GM21825 (cell line): ENCODE measurements around the gene SPA17.

Experiments used
- ATAC-seq: cut with Tn5 transposase; IDR thresholded peaks from one replicate; pipeline ENCODE4 v1.9.1; 2021; ENCODE audit warnings: mild to moderate bottlenecking, moderate library complexity; ENCODE audit not compliant: unreplicated experiment

SPA17 gene

DNA sequence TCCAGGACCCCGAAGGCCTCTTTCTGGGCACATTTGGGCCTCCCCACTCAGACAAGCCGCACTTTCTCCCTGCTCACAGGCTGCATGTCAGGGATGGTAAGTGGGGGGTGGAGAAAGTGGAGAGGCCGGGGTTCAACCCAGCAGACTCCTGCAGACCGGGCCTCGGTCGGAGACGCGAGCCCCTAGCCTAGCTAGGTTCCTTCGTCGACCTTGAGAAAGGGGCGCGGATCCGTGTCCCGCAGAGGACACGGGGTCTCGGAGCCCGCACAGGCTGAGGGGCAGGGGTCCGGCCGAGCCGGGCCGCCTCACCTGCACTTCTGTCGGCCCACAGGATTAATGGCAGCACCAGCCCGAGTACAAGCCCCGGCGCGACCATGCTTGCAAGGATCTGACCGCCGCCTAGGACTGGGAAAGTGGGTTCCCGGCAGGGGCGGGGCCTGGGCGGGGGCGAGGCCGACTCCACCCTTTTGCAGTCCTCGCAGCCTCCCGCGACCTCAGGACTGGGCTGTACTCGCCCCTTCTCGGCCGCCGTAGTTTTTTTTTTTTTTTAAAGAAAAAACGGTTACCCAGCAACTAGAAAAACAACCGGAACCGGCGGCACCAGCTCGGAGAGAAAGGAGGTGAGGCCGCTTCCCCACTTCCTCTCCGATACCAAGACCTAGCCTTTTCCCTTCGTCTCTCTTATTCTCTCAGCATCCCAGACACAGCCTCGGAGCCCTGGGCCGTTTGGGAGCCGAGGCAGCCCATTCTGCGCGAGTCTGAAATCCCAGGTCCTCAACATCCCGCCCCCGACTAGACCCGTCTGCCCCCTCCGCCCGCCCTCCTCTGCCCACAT lies at the start of gene SPA17, which contains the start of gene SIAE:
SPA17 (plus strand) TSS at position 572 of the 835 bp plus-strand sequence. CDS start 1,361 bp downstream, outside the sequence.
SIAE (minus strand) TSS at position 407 of the 835 bp plus-strand sequence; CDS start at position 376, 31 bp downstream.
- ATAC-seq: peak; percentile 89

DNA sequence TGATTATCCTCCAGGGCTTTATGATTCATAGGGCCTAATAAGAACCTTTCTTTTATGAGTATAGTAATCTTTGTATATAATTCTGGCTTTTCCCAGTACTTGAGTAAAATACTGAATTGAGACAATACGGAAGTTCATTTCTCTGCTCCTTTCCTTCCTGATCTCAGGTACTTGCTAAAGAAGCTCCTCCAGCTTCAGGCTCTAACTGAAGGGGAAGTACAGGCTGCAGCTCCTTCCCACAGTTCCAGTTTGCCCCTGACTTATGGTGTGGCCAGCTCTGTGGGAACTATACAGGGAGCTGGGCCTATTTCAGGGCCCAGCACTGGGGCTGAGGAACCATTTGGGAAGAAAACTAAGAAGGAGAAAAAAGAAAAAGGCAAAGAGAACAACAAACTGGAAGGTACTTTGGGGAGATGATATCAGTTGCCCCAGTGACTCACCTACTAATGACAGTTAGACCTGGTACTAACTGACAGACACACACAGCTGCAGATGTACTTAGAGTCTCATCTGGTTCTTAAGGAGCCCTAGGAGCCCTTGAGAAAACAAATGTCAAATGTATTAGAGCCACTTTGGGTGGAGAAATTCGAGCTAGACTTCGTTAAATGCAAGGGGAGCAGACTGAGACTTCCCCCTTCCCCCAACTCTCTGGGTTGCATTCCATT lies 48.1 kb upstream of the SPA17 start:
- no peak for ATAC-seq

DNA sequence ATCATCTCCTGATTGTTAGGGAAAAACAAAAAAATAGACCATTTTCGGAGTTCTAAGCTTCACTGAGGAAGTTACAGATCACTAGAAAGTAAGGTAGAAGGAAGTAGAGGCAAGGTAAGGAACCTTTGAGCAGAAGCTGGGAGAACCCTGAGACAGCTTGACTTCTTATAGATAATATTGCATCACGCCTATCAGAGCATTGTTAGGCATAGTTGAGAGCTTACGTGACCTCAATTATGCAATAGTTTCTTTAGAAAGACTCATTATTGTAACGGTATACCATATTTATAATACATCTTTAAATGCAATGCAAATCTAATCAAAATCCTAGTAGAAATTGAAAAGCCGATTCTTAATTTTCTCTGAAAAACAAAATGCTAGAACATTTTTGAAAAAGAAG lies 46.2 kb upstream of the SPA17 start:
- no peak for ATAC-seq

DNA sequence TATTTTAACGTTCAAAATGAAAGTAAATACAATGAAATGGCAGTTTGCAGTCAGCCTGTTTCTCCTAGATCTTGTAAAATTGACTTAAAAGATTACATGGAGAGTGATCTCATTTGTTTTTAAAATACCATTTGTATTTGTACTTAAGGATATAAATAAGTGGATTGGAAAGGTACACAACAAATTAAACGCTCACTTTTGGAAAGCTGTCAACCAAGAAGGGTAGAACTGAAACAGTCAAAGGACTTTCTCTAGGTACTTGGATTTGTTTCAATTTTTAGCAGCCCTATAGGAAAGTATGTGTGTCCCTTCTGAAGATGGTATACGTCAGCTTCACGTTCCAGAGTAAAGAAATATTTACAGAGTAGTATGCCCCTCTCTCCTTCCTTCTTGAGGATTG lies 43.7 kb upstream of the SPA17 start:
- no peak for ATAC-seq

DNA sequence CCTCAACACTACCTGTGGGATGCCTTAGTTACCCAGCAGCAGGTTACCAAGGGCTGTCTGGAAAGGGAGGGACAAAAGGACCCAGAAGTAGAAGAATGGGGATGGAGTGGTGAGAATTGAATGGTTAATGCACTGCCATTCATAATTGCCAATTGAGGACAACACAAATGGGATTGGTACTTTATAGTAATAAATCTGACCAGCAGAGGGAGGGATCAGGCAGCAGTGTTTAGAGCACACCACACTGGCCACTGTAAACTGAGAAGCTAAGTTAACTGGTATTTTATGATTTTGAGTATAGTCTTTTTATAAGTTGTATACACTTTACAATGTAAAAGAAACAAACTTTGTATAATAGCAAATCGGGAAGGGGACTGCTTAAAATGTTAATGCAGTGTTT lies 40.3 kb upstream of the SPA17 start:
- ATAC-seq: no peak

DNA sequence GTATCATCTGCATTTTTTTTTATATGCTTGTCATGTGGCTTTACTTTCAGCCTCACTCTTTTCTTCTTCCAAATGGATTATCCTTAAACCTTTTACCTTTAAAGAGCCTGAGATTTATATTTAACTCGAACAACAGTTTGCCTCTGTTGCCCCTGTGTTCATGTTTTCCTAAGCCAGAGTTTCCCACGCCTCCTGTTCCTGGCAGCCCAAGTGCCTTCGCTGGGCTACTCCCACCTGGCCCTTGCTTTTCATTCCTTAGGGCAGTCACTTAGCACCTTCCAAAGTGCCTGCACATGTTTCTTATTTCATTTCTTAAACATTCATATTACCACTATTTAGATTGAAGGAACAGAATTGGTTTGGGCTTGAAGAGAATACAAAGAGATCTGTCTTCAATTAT lies 37.8 kb upstream of the SPA17 start:
- ATAC-seq: no peak

DNA sequence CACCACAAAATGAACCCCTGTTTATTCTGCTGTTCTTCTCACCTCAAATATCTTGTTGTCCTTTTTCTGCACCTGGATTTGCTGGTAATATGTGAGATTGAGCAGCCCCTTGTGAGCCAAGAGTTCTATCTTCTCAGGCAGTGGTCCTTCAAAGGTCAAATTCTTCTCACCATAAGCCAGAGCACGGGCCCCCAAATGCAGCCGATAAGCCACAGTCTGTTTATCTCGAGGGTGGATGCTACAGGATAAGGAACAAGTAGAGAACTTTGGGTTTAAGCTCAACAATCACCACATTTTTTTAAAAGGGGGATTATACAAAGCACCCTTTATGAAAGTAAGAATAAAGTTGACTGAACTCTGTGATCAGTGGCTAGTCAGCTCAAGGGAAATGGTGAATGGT lies 35.2 kb upstream of the SPA17 start:
- no peak for ATAC-seq

DNA sequence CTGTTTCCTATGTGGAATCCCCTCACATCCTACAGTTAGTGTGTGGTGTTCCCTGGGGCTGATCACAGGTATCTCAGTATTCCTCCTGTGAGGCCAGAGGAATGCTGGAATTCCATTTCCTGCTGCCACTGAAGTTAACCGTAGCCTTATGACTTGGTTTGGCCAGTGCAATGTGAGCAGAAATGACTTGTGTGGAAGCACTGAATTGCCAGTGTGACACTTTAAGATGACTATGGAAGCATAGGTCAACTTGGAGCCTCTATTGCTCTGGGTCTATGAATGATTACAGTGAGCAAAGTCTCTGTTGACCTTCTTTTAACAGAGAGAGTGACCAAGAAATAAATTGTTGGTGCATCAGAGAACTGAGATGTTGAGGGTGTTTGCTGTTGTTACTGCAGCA lies 34.5 kb upstream of the SPA17 start:
- ATAC-seq: no peak

DNA sequence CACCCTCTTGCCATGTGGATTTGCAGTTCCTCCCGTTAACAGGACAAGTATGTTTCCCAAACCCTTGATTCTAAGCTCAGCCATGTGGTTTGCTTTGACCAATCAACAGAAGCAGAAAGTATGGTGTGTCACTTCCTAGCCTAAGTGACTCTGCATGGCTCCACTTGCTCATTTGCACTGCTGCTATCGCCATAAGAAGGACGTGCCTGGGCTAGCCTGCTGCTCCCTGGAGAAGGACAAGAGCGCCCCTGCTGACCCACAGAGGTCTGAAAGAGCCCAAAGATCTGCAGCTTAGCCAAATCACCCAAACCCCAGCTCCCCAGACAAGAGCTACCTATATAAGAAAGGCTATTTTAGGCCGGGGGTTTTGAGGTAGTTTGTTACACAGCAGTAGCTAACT lies 33.0 kb upstream of the SPA17 start:
- no peak for ATAC-seq

DNA sequence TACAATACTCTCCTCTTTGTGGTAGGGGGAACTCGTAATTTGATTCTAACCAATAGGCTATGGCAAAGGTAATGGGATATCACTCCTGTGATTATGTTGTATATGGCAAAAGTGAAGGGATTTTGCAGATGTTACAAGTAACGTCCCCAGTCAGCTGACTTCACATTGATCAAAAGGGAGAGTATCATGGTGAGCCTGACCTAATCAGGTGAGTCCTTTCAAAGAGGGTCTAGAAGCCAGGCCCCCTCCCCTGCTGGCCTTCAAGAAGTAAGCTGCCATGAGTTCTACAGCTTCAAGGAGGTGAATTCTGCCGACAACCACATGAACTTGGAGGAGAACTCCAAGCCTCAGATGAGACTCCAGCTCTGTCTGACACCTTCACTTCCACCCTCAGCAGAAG lies 31.1 kb upstream of the SPA17 start:
- no peak for ATAC-seq

DNA sequence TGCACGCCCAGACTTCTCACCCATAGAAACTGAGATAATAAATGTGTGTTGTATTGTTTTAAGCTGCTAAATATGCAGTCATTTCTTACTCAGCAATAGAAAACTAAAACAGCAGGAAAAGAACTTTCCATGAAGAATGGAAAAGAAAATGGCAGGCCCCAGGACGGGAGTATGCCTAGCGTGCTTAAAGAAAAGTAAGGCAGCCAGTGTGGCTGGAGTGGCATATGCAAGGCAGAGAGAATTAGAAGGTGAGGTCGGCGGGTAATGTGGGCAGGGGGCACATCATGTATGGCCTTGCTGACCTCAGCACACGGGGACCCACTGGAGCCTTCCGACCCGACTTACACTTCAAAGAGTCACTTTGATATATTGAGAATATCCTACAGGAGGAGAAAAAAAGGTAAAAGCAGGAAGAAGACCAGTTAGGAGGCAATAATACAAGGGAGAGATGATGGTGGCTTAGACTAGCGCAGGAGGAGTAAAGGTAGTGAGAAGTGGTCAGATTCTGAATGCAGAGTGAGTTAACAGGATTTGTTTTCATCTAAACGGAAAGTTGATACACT lies 30.6 kb upstream of the SPA17 start:
- ATAC-seq: no peak

DNA sequence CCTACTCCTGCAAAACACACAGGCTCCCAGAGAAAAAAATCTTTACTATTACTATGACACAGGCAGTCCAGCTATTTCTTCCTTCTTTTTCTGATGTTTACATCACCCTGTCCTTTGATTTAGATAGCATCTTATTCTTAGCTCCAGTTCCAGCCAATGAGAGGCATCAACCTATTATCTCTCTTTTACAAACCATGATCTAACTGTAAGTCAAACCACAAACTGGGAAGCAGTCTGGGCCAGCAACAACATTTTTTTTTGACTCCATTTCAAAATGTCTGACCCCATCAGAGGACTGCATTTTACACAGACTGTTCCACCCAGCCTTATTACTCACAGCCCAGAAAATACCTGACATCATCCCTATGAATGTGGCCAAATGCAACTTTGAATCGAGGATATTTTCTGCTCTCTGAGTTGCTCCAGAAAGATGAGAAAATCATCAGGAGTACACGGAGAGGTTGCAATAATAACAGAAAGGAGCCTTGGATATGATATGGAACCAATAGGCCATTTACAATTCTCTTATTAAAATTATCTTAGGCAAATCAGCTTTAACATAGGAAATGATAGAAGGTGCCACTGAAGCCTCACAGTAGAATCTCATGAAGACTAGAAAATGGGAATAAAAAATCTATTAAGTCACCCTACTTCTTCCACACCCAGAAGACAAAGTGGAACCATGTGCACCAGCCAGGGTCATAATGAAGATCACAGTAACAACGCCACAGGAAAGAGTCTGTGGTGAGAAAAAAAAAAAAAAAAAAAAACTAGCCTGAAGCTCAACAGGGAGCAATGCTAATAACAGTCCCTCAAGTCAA lies 29.9 kb upstream of the SPA17 start:
- ATAC-seq: no peak

DNA sequence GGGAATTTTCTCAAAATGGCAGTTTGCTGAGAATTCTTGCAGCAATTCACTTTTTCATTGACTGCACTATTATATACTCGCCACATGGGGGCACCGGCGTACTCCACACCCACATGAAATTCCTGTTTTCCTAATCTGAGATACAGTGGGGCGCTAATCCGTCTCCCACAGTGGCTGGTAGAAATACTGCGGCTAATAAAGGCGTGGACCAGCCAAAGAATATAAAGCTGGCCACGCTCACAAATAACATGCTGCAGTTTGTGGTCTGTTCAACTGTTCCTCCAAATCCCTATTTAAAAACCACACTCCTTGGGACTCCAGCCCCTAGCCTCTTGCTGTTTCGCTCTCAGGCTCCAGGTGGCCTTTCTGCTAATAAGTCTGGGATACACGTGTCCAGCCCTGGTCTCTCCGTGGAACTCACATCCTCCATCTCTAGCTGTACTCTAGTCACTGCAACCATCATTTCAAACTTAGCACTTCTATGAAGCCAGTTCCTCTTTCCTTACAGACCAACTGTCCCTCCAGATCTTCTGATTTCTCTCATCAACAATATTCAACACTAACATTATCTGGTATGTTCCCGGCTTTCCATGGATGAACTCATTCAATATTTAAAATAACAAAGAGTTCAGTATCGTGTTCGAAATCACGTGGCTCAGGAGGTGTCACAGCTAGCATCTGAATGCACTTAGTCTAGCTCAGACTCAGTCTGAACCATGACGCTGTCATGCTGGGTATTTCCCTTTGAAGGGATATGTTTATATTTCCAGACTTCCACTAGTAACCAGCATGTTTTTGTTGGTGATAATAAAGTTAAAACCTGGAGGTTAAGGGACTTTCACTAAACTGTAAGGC lies 29.1 kb upstream of the SPA17 start:
- peak; percentile 69 for ATAC-seq

DNA sequence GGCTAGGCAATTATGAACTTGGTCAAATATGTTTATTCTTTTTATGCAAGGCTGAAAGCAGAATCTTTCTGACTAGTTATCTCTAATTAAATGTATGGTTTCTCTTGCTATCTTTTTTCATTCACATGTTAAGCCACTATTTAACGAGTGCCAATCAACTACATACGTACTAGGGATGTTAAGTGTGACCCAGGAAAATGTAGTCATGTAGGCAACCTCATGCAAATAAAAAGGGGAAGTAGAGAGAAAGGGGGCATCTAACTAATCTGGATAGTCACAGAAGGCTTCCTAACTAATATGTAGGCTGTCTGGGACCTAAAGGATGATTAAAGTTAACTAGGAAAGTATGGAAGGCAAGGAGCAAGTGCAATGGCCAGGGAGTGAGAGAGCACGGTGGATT lies 27.6 kb upstream of the SPA17 start:
- no peak for ATAC-seq

DNA sequence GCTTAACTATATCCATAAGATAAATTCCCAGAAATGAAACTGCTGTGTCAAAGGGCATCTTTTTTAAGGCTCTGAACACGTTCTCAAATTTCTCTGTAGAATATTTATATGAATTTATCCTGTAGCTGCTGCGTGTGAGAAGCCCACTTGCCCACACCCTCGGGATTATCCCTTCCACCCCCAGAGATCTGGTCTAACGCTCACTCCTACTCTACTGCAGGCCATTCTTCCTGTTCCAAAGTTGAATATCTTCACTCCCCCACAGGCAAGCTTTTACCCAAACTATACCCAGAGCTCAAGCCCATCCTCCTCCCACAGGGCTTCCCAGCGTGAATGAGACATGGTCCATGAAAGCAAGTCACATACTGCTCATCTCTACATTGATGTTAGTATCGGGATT lies 25.1 kb upstream of the SPA17 start:
- no peak for ATAC-seq

DNA sequence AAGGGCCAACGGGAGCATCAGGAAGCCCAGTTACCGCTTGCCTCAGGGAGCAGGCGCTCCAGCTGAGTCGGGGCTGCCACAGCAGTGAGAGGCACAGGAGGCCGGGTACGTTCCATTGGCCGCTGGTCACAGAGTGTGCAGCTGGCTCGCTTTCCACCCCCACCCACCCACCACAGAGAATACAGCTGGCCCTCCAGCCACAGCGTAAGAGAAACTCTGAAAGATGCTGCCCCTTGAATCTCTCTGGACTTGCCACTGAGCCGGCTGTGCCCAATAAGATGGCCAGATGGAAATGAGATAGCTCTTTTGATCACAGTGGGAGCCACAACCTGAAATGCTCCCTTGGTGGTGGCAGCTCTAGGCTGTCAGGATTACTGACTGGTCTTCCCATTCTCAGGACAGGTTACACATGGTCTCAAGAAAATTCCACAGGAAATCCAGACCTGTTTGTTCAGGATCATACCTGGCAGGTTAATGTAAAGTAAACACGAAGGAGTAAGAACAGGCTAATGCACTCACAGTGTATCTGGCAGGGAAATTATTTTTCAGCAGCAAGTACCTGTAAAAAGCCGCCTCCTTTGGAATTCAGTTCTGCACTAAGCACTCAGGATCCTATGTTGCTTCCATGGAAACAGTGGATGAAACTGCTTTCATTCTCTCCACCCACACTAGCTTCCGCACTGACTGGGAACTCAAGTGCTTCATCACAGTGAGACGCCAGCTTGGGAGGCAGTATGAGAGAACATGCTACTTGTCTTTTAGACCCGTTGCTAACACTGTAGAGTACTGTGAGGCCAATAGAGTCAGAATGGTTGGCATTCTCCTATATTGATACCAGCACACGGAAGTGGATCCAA lies 16.7 kb upstream of the SPA17 start:
- no peak for ATAC-seq

DNA sequence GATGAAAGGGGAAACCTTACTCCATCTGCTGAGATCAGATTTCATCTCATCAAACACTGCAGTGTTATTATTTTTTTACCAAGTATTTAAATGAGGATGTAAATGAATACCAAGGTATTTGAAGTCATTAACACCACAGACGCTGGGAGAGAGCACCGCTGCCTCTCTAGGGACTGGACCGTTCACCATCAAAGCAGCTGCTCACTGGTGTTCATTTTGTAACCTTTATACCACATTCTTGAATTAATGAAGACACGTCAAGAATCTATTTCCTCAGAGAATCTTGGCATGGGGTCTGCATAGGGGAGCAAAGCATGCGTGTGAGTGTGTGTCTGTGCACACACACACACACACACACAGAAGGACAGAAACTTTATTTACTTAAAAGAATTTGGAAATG lies 15.8 kb upstream of the SPA17 start:
- ATAC-seq: no peak

DNA sequence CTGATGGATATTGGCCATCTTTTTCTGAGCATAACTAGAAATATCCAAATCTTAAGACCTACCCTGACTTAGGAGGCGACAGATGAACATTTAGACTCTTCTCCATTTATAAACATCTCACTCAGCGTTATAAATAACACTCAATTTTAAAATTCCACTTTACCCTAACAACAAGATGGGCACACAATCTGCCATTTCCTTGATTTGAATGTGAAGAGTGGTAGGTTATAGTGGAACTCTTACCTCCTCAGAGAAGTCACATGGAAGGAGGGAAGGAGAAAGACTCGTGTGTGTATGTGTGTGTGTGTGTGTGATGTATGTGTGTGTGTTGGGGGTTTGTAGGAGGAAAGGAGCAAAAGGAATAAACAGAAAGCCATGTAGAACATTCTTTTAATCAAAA lies 15.2 kb upstream of the SPA17 start:
- no peak for ATAC-seq

DNA sequence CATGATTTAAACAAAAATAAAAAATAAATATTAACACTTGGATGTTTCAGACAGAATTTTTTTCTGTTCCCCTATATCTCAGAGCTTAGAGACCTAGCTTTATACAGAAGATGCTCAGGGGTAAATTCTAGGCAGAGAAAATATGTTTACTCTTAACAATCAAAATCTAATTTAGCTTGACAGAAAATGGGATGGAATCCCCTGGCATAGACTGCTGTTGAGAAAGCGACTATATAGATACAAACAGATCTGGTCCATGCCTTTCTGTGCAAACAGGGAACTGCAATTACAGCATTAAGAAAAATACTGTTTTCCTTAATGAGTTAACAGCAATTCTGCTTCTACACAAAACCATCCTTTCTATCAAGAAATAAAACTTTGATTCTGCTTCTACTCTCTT lies 14.7 kb upstream of the SPA17 start:
- ATAC-seq: no peak
